ENCODE results near the gene DOK5.

DOK5 gene

DNA sequence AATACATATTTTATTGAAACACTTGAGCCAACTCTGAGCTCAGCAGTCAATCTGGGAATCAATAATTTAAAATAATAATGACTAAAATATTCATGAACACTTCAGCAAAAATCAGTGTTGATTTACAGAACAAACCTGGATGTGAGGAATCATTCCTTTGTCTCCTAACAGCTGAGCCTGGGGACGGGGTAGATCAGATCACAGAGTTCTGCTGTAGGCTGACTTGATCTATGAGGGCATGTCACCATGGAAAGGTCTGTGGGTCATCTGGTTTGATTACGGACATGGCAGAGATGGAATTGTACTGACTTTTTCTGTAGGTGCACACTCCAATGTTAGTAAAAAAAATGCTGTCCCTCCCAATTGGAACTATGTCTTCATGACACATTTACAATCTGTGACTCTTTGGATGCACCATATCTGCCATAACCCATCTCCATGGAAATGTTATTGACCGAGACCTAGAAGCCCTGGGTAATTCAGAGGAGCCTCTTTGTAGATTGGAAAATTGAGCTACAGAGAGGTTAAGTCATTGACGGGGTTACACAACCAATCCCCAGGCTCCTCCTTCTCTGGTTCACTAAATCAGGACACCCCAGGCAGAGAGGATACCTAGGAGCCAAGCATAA lies 114.1 kb downstream of the DOK5 start:
- no peak overlapping the region for H3K4me3 ChIP-seq (ENCODE audit: control insufficient read depth, low read depth, low read length)
- DNase-seq (ENCODE audit: low read depth): no peak
- TF ChIP-seq CTCF (IDR thresholded peaks at IDR 0.05; ENCODE audit: control insufficient read depth, insufficient read depth, low read depth, low read length, missing control alignments): no peak

DNA sequence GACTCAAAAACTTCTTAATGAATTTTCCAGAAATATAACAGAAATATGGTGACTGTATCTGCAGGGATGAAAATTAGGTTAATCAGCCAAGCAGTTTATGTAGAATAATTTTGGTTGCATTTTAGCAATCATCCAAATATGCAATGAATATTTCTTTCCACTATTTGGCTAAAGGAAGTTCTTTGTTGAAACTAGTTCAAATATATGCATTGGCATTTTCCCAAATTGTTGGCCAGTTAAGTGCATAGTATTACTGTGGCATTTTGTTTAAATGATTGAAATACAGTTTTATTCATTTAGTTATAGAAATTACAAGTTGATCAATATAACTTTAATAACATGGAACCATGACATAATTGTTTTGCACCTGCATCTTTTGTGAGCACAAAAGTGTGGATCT lies 115.5 kb downstream of the DOK5 start:
- H3K4me3 ChIP-seq (ENCODE audit: control insufficient read depth, low read depth, low read length): no peak overlapping the region
- no peak for DNase-seq (ENCODE audit: low read depth)
- no peak for TF ChIP-seq CTCF (IDR thresholded peaks at IDR 0.05; ENCODE audit: control insufficient read depth, insufficient read depth, low read depth, low read length, missing control alignments)

GRCh38 chr20:54596651-54597050 lies 121.3 kb downstream of the DOK5 start:
- H3K4me3 ChIP-seq (ENCODE audit: control insufficient read depth, low read depth, low read length): no peak overlapping the region
- no peak for TF ChIP-seq CTCF (IDR thresholded peaks at IDR 0.05; ENCODE audit: control insufficient read depth, insufficient read depth, low read depth, low read length, missing control alignments)
- no peak for DNase-seq (ENCODE audit: low read depth)

DNA sequence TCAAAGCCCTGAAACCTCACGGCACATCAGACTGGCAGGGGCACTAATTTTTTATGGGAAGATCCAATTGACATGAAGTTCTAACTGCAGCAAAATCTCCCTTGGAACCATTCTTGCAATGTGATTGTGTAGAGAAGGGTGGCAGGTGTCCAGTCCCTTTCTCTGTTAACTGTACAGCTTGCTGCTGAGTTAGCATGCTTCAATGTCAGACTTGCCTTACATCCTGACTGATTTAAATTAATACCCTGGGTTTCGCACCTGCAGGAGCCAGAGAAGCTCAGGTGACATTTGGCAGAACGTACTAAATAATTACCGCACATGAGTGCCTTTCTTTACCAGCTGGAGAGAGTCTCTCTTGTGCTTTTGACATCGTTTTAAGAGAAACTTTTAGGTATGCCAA lies 123.0 kb downstream of the DOK5 start:
- no peak for DNase-seq (ENCODE audit: low read depth)
- H3K4me3 ChIP-seq (ENCODE audit: control insufficient read depth, low read depth, low read length): no peak overlapping the region
- no peak for TF ChIP-seq CTCF (IDR thresholded peaks at IDR 0.05; ENCODE audit: control insufficient read depth, insufficient read depth, low read depth, low read length, missing control alignments)

GRCh38 chr20:54600634-54601033 lies 125.2 kb downstream of the DOK5 start:
- no peak overlapping the region for H3K4me3 ChIP-seq (ENCODE audit: control insufficient read depth, low read depth, low read length)
- no peak for TF ChIP-seq CTCF (IDR thresholded peaks at IDR 0.05; ENCODE audit: control insufficient read depth, insufficient read depth, low read depth, low read length, missing control alignments)
- no peak for DNase-seq (ENCODE audit: low read depth)

- no peak overlapping the region for H3K4me3 ChIP-seq (ENCODE audit: control insufficient read depth, low read depth, low read length)
- TF ChIP-seq CTCF (IDR thresholded peaks at IDR 0.05; ENCODE audit: control insufficient read depth, insufficient read depth, low read depth, low read length, missing control alignments): no peak
- no peak for DNase-seq (ENCODE audit: low read depth)
These were observed 126.6 kb downstream of the DOK5 start for GRCh38 chr20:54601831-54602515.

Data from AG09309 (cell line).